NCI-H128 (cell line): ENCODE measurements around the gene TAOK2.

Experiments
- DNase-seq: peaks from one replicate; lab custom pipeline; 2025; ENCODE audit not compliant: unreplicated experiment; lab: John Stamatoyannopoulos, UW

Gene TAOK2

DNA sequence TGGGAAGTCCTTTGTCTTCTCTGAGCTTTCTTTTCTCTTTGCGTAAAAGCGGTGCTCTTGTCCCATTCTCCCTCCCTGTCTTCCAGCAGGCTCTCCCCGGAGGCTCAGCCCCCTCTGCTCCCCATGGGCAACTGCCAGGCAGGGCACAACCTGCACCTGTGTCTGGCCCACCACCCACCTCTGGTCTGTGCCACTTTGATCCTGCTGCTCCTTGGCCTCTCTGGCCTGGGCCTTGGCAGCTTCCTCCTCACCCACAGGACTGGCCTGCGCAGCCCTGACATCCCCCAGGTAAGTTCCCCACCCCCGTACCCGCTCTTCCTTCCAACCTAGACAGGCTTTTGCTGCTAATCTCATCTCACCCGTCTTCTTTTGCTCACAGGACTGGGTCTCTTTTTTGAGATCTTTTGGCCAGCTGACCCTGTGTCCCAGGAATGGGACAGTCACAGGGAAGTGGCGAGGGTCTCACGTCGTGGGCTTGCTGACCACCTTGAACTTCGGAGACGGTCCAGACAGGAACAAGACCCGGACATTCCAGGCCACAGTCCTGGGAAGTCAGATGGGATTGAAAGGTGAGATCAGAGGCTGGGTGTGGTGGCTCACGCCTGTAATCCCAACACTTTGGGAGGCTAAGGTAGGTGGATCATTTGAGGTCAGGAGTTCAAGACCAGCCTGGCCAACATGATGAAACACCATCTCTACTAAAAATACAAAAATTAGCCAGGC is 10.5 kb upstream of the TAOK2 start:
- no peak for DNase-seq

DNA sequence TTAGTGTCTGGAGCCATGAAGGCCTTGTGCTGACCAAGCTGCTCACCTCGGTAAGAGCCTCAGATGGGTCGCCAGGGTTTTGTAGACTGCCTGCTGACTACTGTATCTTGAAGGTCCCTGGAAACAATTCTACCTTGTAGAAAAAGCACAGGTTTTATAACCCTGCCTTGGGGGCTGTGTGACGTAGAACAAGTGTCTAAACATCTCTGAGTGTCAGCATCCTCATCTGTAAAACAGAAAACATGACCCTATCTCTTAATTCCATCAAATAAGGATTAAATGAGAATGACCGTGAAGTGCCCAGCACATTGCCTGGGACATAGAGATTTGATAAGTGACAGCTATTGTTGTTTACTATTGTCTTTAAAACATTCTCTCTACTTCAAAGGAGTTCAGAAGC is 5.5 kb upstream of the TAOK2 start:
- DNase-seq: no peak

DNA sequence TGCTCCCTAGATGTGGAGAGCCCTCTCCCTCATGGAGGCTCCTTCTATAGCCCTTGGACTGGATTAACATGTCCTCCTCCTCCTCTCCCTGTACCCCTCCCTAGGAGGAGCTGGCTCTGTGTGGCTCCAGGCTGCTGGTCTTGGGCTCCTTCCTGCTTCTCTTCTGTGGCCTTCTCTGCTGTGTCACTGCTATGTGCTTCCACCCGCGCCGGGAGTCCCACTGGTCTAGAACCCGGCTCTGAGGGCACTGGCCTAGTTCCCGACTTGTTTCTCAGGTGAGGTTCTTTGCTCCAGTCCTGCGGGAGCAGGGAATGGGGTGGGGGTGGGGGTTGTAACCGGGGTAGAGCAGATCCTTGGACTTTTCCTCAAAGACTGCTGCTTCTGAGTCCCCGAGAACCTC is 2.4 kb upstream of the TAOK2 start:
- no peak for DNase-seq

- no peak for DNase-seq
These were observed 1.2 kb upstream of the TAOK2 start for GRCh38 chr16:29972500-29972899.

GRCh38 chr16:29972992-29973383 is 680 bp upstream of the TAOK2 start:
- no peak for DNase-seq

GRCh38 chr16:29974291-29975133 is 844 bp downstream of the TAOK2 start:
- DNase-seq: no peak

DNA sequence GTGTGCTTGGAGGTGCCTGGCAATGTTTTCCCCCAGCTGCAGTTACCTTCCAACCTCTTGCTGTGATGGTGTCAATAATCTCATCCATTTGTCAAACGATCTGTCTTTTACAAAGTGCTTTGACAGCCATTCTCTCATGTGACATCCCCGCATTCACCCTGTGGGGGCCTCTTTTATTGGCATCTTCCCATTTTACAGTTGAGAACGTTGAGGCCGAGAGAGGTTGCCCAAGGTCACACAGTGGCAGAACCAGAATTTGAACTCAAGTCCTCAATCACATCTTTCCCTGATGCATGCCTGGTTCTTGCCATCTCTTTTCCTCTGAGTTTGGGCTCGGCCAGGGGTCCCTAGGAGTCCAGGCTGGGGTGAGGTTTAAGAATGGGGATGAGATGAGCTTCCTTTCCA is 1.5 kb downstream of the TAOK2 start:
- no peak for DNase-seq

DNA sequence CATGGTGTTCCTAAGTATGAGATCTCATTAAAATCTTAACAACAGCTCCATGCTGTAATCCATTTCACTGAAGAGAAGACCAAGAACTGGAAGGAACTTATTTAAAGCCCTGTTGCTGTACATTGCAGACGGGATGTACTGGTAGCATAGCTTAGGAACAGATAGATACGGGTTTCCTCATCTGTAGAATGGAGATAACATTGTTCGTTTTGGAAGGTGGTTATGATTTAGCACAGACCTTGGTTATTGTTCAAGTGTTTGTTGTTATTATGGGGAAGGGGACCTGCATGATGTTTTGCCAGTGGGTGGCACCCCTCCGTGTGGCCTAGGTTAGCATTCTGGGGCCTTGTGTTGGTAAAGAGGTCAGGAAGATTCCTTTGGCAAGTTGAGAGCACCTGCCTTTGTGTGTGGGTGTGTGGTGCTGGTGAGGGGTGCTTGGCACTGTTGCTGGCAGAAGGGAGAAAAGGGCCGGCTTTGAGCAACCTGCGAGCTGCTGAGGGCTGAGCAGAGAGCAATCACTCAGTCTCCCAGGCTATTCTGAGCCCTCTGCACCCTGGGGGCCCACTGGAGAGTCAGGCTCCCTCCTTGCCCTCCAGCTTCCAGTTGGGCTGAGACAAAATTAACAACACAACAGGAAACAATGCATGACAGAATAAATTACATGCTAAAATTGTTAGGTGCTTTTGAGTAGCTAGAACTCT is 2.3 kb downstream of the TAOK2 start:
- DNase-seq: no peak

DNA sequence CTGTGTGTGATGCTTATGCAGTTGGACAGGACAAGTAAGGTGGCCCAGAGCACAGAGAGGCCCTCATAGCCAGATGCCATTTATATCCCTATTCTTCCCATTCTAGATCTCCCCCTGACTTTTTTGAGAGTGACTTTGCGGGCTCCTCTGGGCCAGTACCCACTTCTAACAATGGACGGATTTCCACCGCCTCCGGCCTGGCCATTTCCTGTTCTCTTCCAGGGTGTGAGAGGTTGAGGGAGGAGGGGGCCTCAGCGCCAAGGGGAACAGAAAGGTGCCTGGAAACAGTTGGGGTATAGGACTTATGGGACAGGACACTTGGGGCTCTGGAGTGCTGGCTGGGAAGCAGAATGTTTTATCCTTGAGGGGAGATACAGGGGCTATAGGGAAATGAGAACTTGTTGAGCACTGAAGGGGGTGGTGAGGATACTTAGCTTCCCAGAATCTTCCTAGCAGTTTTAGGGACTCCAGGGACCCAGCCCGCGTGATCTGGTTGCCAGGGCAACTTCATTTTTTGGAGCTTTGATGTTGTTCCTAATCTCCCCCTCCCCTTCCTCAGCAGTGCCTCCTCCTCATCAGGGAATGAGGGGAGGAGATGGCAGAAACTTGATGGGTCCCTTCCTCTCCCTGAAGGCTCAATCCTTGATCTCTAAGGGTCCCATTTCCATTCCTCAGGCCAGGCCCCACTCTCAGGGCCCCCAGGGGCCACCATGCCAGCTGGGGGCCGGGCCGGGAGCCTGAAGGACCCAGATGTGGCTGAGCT is 3.6 kb downstream of the TAOK2 start:
- DNase-seq: no peak

- no peak for DNase-seq
These were observed 4.4 kb downstream of the TAOK2 start for GRCh38 chr16:29978081-29978480.

DNA sequence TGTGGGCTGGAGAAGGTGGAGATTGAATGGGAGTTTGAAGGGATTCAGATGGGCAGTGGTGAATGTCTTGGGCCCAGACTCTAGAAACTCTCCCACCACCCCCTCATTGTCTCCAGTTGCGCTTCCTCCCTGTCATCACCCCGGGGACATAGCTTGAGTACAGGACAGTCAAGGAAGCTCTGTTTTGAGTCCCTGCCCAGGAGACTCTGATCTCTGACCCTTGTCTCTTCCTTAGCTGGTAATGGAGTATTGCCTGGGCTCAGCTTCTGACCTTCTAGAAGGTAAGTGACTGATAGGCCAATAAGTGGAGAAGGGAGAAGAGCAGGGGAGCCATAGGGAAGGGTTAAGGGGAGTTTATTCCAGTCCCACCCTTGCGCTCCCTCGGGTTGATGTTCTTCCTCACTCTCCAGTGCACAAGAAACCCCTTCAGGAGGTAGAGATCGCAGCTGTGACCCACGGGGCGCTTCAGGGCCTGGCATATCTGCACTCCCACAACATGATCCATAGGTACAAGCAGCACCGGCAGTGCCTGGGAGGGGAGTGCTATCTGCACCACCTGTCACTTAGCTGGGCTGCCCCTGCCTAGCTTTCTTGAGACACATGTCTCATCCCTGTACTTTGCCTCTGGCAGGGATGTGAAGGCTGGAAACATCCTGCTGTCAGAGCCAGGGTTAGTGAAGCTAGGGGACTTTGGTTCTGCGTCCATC is 5.0 kb downstream of the TAOK2 start:
- no peak for DNase-seq

DNA sequence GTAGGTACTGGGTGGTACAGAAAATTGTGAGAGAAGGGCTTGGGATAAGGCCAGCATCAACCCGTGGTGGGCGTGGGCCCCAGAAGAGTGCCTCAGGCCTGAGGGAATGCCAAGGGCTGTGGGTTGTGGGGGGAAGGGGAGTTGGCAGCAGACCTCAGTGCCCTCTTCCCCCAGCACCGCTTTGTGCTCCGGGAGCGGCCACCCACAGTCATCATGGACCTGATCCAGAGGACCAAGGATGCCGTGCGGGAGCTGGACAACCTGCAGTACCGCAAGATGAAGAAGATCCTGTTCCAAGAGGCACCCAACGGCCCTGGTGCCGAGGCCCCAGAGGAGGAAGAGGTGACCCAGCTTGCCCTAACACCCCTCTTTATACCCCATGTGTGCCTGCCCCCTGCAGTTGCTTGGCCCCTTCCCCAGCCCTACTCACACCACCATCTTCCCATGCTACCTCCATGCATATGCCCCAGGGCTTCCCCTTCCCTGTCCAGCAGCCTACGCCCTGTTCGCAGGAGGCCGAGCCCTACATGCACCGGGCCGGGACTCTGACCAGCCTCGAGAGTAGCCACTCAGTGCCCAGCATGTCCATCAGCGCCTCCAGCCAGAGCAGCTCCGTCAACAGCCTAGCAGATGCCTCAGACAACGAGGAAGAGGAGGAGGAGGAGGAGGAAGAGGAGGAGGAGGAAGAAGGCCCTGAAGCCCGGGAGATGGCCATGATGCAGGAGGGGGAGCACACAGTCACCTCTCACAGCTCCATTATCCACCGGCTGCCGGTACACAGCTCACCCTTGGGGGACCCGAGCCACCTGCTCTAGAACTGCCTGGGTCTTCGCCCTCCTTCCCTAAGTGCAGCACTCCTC is 9.1 kb downstream of the TAOK2 start:
- no peak for DNase-seq

DNA sequence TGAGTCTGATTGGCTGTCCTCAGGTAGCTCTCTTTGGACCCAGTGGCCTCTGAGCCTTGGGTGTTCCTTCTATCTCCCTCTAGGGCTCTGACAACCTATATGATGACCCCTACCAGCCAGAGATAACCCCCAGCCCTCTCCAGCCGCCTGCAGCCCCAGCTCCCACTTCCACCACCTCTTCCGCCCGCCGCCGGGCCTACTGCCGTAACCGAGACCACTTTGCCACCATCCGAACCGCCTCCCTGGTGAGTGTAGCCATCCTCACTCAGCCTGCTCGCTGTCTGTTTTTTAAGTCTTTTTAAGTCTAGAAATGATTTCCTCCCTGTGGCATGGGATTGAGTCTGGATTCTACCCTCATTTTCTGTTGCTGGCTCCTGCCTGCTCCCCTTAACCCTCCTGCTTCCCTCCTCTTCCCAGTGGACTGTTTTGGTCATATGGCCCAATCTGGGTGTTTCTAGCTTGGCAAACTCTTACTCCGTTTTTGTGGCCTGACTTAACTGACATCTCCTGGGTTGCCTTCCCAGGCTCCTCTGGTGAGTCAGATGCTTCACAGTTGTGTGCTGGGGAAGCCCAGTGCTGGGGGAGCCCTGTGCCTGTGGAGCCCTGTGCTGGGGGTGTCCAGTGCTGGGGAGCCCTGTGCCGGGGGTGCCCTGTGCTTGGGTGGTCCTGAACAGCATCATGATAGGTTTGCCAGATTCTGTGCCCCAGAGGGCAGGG is 9.9 kb downstream of the TAOK2 start:
- no peak for DNase-seq

GRCh38 chr16:29984137-29984763 is 10.6 kb downstream of the TAOK2 start:
- DNase-seq: no peak

DNA sequence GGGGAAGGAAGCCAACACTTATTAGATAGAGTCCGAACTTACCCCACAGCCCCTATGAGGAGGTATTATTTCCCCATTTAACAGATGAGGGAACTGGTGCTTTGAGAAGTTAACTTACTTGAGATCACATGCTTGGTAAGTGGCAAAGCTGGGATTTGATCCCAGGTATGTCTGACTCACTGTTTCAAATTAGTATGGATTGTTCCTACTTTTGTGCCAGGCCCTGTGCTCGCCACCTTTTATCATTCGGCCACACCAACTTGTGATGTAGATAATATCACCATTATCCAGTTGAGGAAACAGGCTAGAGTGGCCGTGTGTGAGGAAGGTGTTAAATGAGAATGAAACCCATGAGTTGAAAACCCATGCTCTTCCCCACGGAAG is 11.1 kb downstream of the TAOK2 start:
- no peak for DNase-seq

GRCh38 chr16:29985271-29985811 is 11.7 kb downstream of the TAOK2 start:
- no peak for DNase-seq

- DNase-seq: no peak
These were observed 12.6 kb downstream of the TAOK2 start for GRCh38 chr16:29986231-29986630.

DNA sequence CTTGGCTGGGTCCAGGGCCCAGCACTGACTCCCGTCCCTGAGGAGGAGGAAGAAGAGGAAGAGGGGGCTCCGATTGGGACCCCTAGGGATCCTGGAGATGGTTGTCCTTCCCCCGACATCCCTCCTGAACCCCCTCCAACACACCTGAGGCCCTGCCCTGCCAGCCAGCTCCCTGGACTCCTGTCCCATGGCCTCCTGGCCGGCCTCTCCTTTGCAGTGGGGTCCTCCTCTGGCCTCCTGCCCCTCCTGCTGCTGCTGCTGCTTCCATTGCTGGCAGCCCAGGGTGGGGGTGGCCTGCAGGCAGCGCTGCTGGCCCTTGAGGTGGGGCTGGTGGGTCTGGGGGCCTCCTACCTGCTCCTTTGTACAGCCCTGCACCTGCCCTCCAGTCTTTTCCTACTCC is 13.3 kb downstream of the TAOK2 start:
- DNase-seq: no peak
